Measurements from ENCODE around the gene MARCHF3. TPM values are rescaled to one million over a fixed set of nuclear protein-coding genes. Genes with fewer than 3 reads are reported as not detected.
A peak's percentile ranks its signal among the peaks of the same experiment; 100 is the strongest.

The MARCHF3 gene
- total RNA-seq, 4 donors from 2014 or later: 10.7 to 22.9 (median 20.1) TPM

DNA sequence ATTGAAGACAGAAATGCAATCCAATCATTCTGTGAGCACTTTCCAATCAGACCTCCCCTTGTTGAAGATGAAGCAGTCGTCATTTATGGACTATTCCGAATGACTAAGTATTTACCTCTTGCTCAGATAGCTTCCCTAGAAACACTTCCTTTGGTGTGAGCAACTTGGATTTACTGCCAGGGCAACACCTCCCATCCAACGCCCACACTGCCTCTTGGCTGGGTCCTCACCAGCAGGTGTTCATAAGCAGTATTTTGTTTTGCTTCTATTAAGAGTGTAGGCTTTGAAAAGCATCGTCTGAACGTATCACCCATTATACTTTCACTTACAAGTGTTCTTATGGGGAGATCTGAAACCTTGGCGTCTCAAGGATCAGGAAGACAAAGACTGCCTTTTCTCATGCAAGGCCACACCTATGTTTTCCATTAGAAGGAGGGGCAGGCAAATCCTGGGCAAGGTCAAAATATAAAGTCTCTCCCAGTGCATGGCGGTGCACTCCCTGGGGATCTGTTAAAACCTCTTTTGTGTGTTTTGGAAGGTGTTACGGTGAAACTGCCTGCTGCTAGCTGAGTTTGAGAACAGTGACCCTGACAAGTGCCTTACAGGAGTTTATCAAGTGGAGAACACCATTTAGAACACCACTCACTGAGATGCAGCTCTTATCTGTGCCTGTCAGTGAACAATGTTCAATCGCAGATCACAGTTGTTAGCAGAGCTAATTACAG, 10.6 kb upstream of the MARCHF3 start:
- H3K4me3 ChIP-seq: peak overlapping the region in 2 of 4 donors; percentile 20 to 28
- peak overlapping the region in 3 of 4 donors; percentile 58 to 87 (median 75) for H3K27ac ChIP-seq
- peak in 2 of 3 donors; percentile 51 to 69 for DNase-seq
- no peaks in the 10 kb centered on the region for H3K9me3 ChIP-seq
- H3K4me1 ChIP-seq: peaks cover 0 to 6% (median 0%) of the 10 kb centered on the region in 4 donors
- no peak for TF ChIP-seq POLR2A (IDR thresholded peaks at IDR 0.05)
- TF ChIP-seq, protein P1, sequence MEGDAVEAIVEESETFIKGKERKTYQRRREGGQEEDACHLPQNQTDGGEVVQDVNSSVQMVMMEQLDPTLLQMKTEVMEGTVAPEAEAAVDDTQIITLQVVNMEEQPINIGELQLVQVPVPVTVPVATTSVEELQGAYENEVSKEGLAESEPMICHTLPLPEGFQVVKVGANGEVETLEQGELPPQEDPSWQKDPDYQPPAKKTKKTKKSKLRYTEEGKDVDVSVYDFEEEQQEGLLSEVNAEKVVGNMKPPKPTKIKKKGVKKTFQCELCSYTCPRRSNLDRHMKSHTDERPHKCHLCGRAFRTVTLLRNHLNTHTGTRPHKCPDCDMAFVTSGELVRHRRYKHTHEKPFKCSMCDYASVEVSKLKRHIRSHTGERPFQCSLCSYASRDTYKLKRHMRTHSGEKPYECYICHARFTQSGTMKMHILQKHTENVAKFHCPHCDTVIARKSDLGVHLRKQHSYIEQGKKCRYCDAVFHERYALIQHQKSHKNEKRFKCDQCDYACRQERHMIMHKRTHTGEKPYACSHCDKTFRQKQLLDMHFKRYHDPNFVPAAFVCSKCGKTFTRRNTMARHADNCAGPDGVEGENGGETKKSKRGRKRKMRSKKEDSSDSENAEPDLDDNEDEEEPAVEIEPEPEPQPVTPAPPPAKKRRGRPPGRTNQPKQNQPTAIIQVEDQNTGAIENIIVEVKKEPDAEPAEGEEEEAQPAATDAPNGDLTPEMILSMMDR (IDR thresholded peaks at IDR 0.05): no peak
- no peaks in the 10 kb centered on the region for H3K36me3 ChIP-seq
- H3K27me3 ChIP-seq: no peaks in the 10 kb centered on the region

DNA sequence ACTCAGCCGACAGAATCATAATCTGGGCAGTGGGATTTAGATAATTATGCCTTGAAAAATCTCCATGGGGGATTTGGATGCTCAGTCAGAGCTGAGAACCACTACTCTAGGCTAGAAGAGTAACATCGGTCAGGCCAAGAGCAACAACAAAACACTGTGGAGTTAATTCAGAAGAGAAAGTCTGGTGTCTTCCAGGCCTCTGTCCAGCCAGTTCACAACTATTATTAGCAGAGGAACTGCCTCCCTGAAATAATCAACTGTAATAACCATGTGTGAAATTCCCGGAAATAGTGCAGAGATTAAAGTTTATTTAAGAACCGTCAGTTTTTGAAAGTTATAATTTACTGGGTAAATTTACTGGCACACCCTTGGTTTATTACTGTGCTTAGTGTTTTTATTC, 8.2 kb upstream of the MARCHF3 start:
- H3K36me3 ChIP-seq: no peaks in the 10 kb centered on the region
- no peak for DNase-seq
- H3K27me3 ChIP-seq: no peaks in the 10 kb centered on the region
- peak overlapping the region in 1 of 4 donors; percentile 28 for H3K27ac ChIP-seq
- no peaks in the 10 kb centered on the region for H3K9me3 ChIP-seq
- no peak for TF ChIP-seq POLR2A (IDR thresholded peaks at IDR 0.05)
- TF ChIP-seq, protein P1 (IDR thresholded peaks at IDR 0.05): no peak
- no peak overlapping the region for H3K4me3 ChIP-seq
- peaks cover 0 to 6% (median 0%) of the 10 kb centered on the region in 4 donors for H3K4me1 ChIP-seq

DNA sequence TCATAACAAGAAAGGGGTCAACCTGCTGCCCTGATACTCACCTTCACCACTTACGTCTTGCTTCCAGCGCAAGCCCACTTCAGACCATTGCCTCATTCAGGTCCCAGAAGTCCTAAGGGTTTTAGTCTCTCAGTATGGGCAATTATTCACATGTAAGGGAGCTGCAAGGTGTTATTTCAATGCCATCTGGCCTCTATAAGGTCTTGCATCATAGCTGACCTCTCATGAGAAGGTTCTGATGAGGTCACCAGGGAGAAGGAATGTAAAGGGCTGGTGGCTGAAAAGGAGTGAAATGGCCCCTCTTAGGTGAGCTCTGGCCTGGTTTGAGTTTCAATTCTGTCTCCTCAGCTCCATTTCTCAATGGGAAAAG, 1.5 kb upstream of the MARCHF3 start:
- Histone ChIP-seq H3K36me3 (no peaks in the 10 kb centered on the region), H3K4me1 (peaks cover 0 to 22% (median 4%) of the 10 kb centered on the region in 4 donors), H3K9me3 (no peaks in the 10 kb centered on the region), H3K27me3 (no peaks in the 10 kb centered on the region), H3K27ac (no peak overlapping the region), H3K4me3 (no peak overlapping the region)
- TF ChIP-seq POLR2A (IDR thresholded peaks at IDR 0.05): no peak
- TF ChIP-seq, protein P1 (IDR thresholded peaks at IDR 0.05): no peak
- DNase-seq: no peak

DNA sequence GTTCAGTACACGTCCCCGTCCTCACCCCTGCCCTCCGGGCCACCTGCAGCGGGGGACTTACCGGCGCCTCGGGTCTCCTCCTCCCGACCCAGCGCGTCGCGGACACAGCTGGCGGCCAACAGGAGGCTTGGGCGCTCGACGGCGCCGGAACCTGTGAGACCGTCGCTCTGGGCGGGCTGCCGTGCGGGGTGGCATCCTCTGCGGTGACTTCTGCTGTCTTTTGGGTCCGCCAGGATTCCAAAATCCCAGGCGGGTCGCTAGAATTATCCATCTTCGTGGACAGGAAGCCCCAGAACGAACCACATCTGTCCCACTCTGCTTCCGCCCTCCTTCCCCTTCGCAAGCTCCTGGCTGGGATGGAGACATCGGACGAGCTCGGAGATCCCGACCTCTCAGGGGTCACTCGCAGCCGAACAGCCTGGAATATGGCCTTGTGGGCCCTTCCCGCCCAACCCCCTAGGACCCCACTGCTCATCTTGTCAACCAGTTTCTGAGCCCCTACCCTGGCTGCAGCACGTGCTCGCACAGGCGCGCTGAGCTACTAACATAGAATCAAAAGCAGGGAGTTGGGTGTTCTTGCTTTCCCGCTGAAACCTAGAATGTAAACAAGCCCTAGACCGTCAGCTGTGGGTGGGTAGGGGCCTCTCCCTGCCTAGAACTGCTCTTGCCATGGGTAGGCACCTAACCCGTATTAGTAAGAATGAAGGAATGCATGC, 947 bp upstream of the MARCHF3 start:
- Histone ChIP-seq H3K4me1 (peaks cover 0 to 22% (median 4%) of the 10 kb centered on the region in 4 donors), H3K9me3 (no peaks in the 10 kb centered on the region), H3K27ac (peak overlapping the region; percentile 82 to 89 (median 86)), H3K36me3 (no peaks in the 10 kb centered on the region), H3K27me3 (no peaks in the 10 kb centered on the region), H3K4me3 (peak overlapping the region; percentile 62 to 77 (median 66))
- TF ChIP-seq, protein P1 (IDR thresholded peaks at IDR 0.05): no peak
- TF ChIP-seq POLR2A (IDR thresholded peaks at IDR 0.05): no peak
- DNase-seq: peak in 1 of 3 donors; percentile 48

DNA sequence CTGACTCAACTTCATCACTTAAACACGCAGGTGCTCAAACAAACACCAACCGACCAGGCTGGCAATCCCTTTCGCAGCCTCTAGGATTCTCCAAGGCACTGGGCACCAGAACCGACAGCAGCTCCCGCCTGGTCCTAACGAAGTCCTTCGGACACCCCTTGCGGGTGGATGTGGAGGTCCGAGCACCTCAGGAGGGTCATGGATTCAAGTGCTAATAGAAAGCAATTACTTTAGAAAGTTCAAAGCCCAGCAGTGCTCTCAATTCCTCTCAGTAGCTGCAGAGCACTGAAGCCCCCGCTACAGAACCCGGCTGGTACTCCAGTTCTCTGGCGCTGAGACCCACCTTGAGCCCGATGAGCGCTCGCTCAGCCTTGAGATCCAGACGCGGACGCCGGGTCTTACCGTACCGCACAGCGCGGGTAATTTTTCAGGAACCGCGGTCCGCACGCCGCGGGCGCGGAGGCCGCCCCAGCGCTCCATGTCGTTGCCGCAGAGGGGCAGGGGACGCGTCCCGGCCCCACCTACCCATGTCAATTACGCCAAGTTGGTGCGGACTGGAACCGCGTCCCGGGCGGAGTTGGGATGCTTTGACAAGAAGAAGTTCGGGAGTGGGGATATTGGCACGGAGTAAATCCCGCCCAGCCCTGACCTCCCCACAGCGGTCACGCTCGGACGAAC, 638 bp downstream of the MARCHF3 start:
- no peaks in the 10 kb centered on the region for H3K27me3 ChIP-seq
- H3K9me3 ChIP-seq: no peaks in the 10 kb centered on the region
- H3K4me3 ChIP-seq: peak overlapping the region; percentile 62 to 77 (median 66)
- H3K27ac ChIP-seq: peak overlapping the region; percentile 82 to 89 (median 86)
- no peaks in the 10 kb centered on the region for H3K36me3 ChIP-seq
- TF ChIP-seq, protein P1 (IDR thresholded peaks at IDR 0.05): peak in 5 of 6 experiments; percentile 13 to 65 (median 52)
- peak in 1 of 2 donors; percentile 14 for TF ChIP-seq POLR2A (IDR thresholded peaks at IDR 0.05)
- H3K4me1 ChIP-seq: peaks cover 0 to 22% (median 4%) of the 10 kb centered on the region in 4 donors
- DNase-seq: peak; percentile 49 to 82 (median 74)
